Stimulated activated CD8-positive, alpha-beta memory T cell treated with anti-CD3 and anti-CD28 coated beads, Interleukin-12 subunit alpha, Interleukin-12 subunit beta, amount 100 ng/mL, for 4 hours (primary cell): ENCODE measurements around the gene TDRD6.
A peak's percentile ranks its signal among the peaks of the same experiment; 100 is the strongest.
"Not testable (repeated sequence)": the region's sequence is repeated elsewhere in the genome, so short reads cannot be mapped to it uniquely, and the experiment has no call there.

Experiments
- DNase-seq: peaks from one replicate; pipeline ENCODE4 v3.0.0-alpha.2; 2020; ENCODE audit warnings: low read depth

The TDRD6 gene

GRCh38 chr6:46687619-46688097, at the start of gene TDRD6:
TSS of gene TDRD6 (plus strand) at chr6:46687885. CDS start at chr6:46688129, 244 bp downstream.
- no peak for DNase-seq

DNA sequence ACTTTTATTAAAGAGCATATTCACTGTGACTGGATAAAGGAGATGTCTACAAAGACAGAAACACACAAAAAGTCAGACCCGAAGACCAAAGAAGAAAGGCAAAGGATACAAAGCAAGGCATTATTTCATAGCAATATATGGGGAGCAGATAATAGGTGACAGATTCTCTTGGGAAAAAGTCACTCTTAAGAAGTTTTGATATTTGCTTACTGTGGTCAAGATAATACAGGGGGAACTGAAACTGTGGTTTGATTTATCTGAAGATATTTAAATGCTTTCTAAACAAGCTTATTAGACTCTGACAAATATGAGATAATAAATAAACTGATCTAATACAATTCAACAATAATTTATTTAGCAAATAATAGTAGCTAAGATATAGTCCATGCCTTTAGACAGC, 49.8 kb upstream of the TDRD6 start:
- no peak for DNase-seq

DNA sequence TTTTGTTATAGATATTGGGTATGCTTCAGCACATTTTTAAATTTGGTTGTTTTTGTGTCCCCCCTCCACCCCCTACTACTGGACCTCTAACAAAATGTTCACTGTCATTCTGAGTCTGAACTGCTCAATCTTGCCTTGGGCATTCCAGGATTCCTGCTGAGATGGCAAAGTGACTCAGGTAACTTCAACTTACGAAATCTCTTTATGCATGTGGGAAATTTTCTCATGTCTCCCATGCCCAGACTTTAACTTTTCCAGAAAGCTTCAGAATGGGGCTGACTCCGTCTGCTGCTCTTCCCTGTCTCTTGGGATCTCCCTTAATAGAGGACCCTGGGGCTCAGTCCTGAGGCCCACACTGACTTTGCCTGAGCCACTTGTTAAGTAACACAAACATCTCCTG, 49.0 kb upstream of the TDRD6 start:
- DNase-seq, result no peak

- no peak for DNase-seq
Measured at GRCh38 chr6:46642928-46643751, 44.5 kb upstream of the TDRD6 start.

GRCh38 chr6:46645265-46645664, 42.4 kb upstream of the TDRD6 start:
- no peak for DNase-seq

- DNase-seq, result not testable (repeated sequence)
Measured at GRCh38 chr6:46648108-46648507, 39.6 kb upstream of the TDRD6 start.

DNA sequence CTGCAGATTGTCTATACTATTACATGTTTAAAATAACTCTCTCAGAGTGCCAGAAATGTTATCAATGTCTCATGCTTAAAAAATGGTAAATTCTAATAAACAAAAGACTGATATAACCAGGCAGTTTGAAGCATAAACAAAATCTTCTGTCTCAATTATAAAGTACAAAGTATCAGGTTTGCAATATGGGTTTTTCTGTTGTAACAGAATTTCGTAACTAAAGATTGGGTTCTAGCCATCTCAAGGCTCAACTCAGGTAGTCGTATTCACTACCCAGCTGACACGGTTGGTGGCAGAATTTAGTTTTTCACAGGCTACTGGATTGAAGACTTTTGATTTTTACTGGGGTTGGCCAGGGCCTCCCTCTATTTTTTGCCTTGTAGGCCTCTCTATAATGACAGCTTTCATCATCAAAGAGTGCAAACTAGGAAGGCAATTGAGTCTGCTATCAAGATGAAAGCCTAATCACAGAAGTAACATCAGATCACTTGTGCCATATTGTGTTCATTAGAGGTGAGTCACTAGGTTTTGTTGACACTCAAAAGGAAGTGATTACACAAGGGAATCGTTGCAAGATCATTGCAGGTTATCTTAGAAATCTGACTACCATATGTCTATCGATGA, 38.7 kb upstream of the TDRD6 start:
- DNase-seq, result no peak

- no peak for DNase-seq
Measured at GRCh38 chr6:46651006-46651405, 36.7 kb upstream of the TDRD6 start.

DNA sequence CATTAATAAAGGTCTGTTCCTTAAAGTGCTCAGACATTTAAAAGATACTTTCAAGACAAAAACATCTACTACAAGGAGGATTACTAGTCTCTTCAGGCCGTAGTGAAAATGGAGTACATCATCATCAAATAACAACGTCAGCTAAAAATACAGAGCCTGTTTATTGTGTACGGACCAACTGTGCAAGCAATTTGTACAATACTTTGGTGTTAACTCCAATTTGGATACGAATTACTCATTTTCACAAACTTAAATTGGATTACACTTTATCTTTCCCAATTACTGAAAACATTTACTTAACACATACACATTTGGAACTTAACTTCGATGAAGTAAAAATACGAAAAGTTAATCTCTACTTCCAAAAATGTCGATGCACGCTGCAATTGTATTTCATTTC, 35.9 kb upstream of the TDRD6 start:
- DNase-seq, result no peak

DNA sequence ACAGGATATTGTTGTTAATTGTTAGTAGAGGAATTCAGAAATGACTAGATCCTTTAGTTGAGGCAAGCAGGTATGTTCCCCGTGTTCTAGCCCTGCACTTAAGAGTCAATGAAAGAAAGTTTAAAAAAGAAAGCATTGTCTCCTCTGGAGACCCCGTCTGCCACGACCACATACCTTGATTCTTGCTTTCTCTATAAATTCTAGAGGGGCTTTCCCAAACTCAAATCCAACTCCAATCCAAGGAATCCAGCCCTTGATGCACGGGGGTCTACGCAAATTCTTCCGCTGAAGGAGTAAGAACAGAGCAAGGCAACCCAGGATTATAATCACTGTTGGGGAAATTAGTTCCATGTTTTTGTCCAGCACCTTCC, 35.5 kb upstream of the TDRD6 start:
- no peak for DNase-seq

GRCh38 chr6:46652603-46653438, 34.9 kb upstream of the TDRD6 start, which contains the start of the genes CYP39A1 and SLC25A27:
TSS of gene CYP39A1 (minus strand) at chr6:46652818. CDS start at chr6:46652582, 236 bp downstream.
TSS of gene SLC25A27 (plus strand) at chr6:46652975. CDS start at chr6:46653193, 218 bp downstream.
- DNase-seq, result peak; percentile 65

DNA sequence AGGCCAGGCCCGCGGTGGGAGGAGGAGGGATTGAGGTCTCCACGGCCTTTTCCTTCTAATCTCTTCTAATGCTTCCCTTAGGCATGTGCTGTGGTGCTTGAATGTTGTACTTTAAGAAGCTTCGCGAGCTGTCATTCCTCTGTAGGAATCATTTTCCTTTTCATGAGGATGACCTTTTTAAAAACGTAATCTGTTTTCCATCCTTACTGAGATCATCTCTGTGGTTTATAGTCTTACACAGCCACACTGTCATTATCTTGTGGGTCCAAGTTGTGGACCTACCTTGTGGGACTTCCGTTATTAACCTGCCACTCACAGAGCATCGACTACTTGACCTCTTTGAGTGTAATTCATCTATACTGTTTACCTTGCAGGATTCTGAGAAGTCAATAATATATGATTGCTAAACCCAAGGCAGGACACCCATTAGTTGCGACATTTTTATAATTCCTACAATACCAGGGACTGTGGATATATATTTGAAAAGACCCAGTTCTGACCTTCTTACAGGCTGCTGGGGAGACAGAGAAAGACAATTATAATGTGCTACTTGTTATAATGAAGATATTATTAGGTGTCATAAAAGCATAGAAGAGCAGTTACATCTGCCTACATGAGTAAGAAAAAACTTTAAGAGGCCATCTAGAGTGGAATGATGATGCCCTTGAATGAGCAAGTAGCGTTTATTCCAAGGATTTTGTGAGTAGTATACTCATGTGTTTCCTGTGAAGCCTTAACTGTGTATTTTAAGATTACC, 34.1 kb upstream of the TDRD6 start:
- no peak for DNase-seq

- DNase-seq, result no peak
Measured at GRCh38 chr6:46655803-46656202, 31.9 kb upstream of the TDRD6 start.

GRCh38 chr6:46657642-46658041, 30.0 kb upstream of the TDRD6 start:
- DNase-seq, result no peak

- DNase-seq, result no peak
Measured at GRCh38 chr6:46661483-46661882, 26.2 kb upstream of the TDRD6 start.

GRCh38 chr6:46667377-46667776, 20.3 kb upstream of the TDRD6 start:
- no peak for DNase-seq

- DNase-seq, result no peak
Measured at GRCh38 chr6:46674410-46674809, 13.3 kb upstream of the TDRD6 start.

GRCh38 chr6:46676604-46677313, 10.9 kb upstream of the TDRD6 start:
- DNase-seq, result no peak

DNA sequence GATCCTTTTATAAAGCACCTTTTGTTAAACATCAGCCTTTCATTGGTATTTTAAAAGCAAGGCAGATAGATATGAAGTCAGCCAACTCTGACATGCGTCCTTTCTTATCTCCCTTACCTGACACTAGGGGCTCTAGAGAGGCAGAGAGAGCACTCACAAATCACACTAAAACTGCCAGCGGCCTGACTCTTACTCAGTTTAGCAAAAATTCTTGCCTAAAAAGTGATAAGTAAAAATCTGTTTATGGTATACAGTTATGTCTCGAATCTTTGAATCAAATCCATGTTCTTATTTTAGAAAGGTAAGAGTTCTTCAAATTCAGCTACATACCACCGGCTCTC, 10.4 kb upstream of the TDRD6 start:
- no peak for DNase-seq

DNA sequence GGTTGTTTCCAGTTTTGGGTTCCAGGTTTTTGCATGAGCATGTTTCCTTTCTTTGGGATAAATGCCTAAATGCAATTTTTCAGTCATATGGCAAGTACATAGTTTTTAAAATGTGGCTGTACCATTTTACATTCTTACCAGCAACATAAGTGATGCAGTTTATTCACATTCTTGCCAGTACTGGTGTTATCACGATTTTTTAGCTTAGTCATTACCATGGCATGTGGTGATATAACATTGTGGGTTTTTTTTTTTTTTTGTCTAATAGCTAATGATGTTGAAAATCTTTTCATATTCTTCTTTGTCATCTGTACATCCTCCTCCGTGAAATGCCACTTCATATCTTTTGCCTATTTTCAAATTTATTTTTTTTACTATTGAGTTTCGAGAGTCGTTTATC, 2.9 kb upstream of the TDRD6 start:
- DNase-seq, result no peak
